ENCODE data around the gene LRRC70.
"Not testable (repeated sequence)": the region's sequence is repeated elsewhere in the genome, so short reads cannot be mapped to it uniquely, and the experiment has no call there.

Gene LRRC70

GRCh38 chr5:62578540-62578939 lies at the start of gene LRRC70:
Gene LRRC70, plus strand, starts transcription at chr5:62578819. Its CDS starts 620 bp downstream, at chr5:62579439.
- no peak for DNase-seq (ENCODE audit: low read depth in 1 of 2, low spot score in 1 of 2)

GRCh38 chr5:62533597-62533996 lies 45.0 kb upstream of the LRRC70 start:
- no peak for DNase-seq (ENCODE audit: low read depth in 1 of 2, low spot score in 1 of 2)

GRCh38 chr5:62534461-62535236 lies 44.0 kb upstream of the LRRC70 start:
- no peak for DNase-seq (ENCODE audit: low read depth in 1 of 2, low spot score in 1 of 2)

GRCh38 chr5:62536232-62536631 lies 42.4 kb upstream of the LRRC70 start:
- no peak for DNase-seq (ENCODE audit: low read depth in 1 of 2, low spot score in 1 of 2)

- no peak for DNase-seq (ENCODE audit: low read depth in 1 of 2, low spot score in 1 of 2)
These were observed 41.8 kb upstream of the LRRC70 start for GRCh38 chr5:62536783-62537182.

GRCh38 chr5:62538017-62538942 lies 40.3 kb upstream of the LRRC70 start:
- DNase-seq (ENCODE audit: low read depth in 1 of 2, low spot score in 1 of 2), result no peak

- DNase-seq (ENCODE audit: low read depth in 1 of 2, low spot score in 1 of 2), result no peak
These were observed 35.9 kb upstream of the LRRC70 start for GRCh38 chr5:62542720-62543119.

GRCh38 chr5:62547945-62548630 lies 30.5 kb upstream of the LRRC70 start:
- no peak for DNase-seq (ENCODE audit: low read depth in 1 of 2, low spot score in 1 of 2)

- DNase-seq (ENCODE audit: low read depth in 1 of 2, low spot score in 1 of 2), result no peak
These were observed 28.5 kb upstream of the LRRC70 start for GRCh38 chr5:62550103-62550502.

- DNase-seq (ENCODE audit: low read depth in 1 of 2, low spot score in 1 of 2), result no peak
These were observed 22.7 kb upstream of the LRRC70 start for GRCh38 chr5:62555930-62556329.

GRCh38 chr5:62558941-62559340 lies 19.7 kb upstream of the LRRC70 start:
- no peak for DNase-seq (ENCODE audit: low read depth in 1 of 2, low spot score in 1 of 2)

- DNase-seq (ENCODE audit: low read depth in 1 of 2, low spot score in 1 of 2), result no peak
These were observed 17.8 kb upstream of the LRRC70 start for GRCh38 chr5:62560786-62561185.

- DNase-seq (ENCODE audit: low read depth in 1 of 2, low spot score in 1 of 2), result no peak
These were observed 16.7 kb upstream of the LRRC70 start for GRCh38 chr5:62561896-62562295.

- DNase-seq (ENCODE audit: low read depth in 1 of 2, low spot score in 1 of 2), result no peak
These were observed 15.8 kb upstream of the LRRC70 start for GRCh38 chr5:62562867-62563266.

GRCh38 chr5:62564101-62564500 lies 14.5 kb upstream of the LRRC70 start:
- DNase-seq (ENCODE audit: low read depth in 1 of 2, low spot score in 1 of 2), result no peak

- not testable (repeated sequence) for DNase-seq (ENCODE audit: low read depth in 1 of 2, low spot score in 1 of 2)
These were observed 12.9 kb upstream of the LRRC70 start for GRCh38 chr5:62565740-62566139.

GRCh38 chr5:62568143-62568542 lies 10.5 kb upstream of the LRRC70 start:
- no peak for DNase-seq (ENCODE audit: low read depth in 1 of 2, low spot score in 1 of 2)

- no peak for DNase-seq (ENCODE audit: low read depth in 1 of 2, low spot score in 1 of 2)
These were observed 9.7 kb upstream of the LRRC70 start for GRCh38 chr5:62568800-62569432.

GRCh38 chr5:62569470-62569869 lies 9.1 kb upstream of the LRRC70 start:
- DNase-seq (ENCODE audit: low read depth in 1 of 2, low spot score in 1 of 2), result no peak

- no peak for DNase-seq (ENCODE audit: low read depth in 1 of 2, low spot score in 1 of 2)
These were observed 5.6 kb upstream of the LRRC70 start for GRCh38 chr5:62572918-62573514.

GRCh38 chr5:62574599-62574998 lies 4.0 kb upstream of the LRRC70 start:
- no peak for DNase-seq (ENCODE audit: low read depth in 1 of 2, low spot score in 1 of 2)
